GM21786 (cell line): ENCODE measurements around the gene HSF4.

Source experiments
- ATAC-seq: cut with Tn5 transposase; IDR thresholded peaks from one replicate; pipeline ENCODE4 v1.9.1; 2021; ENCODE audit not compliant: unreplicated experiment

The HSF4 gene

GRCh38 chr16:67149276-67150046, 15.1 kb upstream of the HSF4 start:
- no peak for ATAC-seq

GRCh38 chr16:67150047-67150832, 14.3 kb upstream of the HSF4 start:
- ATAC-seq = peak; percentile 29

GRCh38 chr16:67150833-67151396, 13.6 kb upstream of the HSF4 start, which contains the start of gene B3GNT9:
TSS of gene B3GNT9 (minus strand) at chr16:67150998. CDS start at chr16:67150485, 513 bp downstream.
- ATAC-seq = peak; percentile 49

- no peak for ATAC-seq
Measured at GRCh38 chr16:67151431-67152097, 13.0 kb upstream of the HSF4 start.

DNA sequence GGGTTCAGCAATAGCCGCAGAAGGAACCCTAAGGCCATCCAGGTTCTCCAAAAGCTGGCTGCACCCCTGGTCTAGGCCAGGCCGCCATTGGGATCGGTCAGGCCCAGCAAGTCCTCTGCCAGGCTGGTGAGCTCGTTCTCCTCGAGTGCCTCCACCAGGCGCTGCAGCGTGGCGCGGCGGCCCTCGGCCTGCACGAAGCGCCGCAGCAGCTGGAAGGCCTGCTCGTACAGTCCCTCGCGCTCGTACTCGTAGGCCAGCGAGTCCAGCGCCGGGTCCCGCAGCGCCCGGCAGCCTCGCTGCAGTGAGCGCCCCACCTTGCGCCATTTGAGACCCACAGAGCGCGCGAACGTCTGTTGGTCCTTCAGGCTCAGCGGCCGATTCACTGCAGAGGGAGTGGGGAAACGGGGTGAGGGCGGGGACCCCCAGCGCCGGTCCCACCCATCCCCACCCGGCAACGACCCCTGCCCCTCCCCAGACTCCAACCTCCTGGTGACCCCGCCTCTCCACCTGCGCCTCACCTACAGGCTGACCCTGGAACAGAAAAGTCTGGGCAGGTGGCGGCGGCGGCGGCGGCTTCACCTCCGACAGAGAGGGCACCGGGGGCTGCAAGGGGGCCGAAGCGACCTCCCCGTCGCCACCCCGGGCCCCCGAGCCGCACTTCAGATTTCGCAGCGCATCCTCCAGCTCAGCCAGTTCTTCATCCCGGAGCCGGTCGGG, 9.8 kb upstream of the HSF4 start:
- ATAC-seq = no peak

GRCh38 chr16:67155295-67156142, 9.0 kb upstream of the HSF4 start:
- ATAC-seq = no peak

- ATAC-seq = no peak
Measured at GRCh38 chr16:67156143-67156844, 8.3 kb upstream of the HSF4 start.

DNA sequence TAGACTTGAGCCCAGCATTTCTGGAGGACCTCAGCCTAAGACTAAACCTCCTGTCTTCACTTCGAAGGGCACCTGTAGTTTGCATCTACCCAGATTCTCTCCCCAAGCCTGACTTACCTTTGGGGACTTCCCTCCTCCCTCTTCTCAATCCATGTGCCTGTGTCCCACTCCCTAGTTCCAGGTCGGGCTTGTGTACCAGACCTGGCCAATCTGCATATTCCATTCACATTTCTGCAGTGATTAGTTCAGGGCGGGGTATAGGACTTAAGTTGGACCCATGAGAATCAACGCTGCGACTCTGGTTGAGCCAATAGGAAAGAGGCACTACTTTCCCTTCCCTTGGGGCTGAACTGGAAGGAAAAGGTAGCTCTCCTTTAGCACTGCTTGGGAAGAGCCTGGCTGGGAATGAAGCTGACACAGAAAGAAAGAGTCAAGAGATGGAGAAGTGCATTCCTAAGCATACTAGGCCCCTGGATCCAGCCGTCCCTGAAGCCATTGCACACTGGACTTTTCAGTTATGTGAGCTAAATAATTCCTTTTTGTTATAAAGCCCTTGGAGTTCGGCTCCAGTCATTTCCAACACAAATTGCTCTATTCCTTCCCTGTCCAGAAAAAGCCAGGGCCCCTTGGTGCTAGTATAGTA, 7.3 kb upstream of the HSF4 start:
- no peak for ATAC-seq

DNA sequence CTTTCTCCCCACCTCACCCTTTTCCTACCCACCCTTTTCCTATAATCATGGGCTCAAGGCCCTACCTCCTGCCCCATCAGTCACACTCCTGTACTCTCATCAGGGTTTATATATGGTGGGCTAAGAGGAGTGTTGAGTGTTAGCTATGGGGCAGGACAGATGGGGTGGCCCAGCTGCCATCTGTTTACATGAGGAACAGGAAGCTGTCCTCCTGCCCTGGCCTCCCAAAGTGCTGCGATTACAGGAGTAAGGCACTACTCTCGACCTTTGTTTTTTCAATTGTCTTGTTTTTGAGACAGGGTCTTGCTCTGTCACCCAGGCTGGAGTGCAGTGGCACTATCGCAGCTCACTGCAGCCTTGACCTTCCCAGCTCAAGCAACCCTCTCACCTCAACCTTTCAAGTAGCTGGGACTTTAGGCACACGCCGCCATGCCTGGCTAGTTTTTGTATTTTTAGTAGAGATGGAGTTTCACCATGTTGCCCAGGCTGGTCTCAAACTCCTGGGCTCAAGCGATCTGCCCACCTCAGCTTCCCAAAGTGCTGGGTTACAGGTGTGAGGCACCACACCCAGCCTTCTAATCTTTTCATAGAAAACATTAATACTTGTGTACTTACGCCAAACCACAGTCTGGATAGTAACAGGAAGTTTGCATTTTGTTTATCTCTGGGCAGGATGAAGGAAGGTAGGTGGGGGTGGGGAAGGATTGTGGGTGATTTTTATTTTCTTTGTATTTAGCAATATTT, 6.5 kb upstream of the HSF4 start:
- ATAC-seq = no peak

GRCh38 chr16:67158637-67159600, 5.6 kb upstream of the HSF4 start:
- ATAC-seq = peak; percentile 36

- ATAC-seq = no peak
Measured at GRCh38 chr16:67161595-67162058, 2.9 kb upstream of the HSF4 start.

GRCh38 chr16:67162506-67163163, 1.9 kb upstream of the HSF4 start:
- no peak for ATAC-seq

- no peak for ATAC-seq
Measured at GRCh38 chr16:67163164-67163998, 1.2 kb upstream of the HSF4 start.

DNA sequence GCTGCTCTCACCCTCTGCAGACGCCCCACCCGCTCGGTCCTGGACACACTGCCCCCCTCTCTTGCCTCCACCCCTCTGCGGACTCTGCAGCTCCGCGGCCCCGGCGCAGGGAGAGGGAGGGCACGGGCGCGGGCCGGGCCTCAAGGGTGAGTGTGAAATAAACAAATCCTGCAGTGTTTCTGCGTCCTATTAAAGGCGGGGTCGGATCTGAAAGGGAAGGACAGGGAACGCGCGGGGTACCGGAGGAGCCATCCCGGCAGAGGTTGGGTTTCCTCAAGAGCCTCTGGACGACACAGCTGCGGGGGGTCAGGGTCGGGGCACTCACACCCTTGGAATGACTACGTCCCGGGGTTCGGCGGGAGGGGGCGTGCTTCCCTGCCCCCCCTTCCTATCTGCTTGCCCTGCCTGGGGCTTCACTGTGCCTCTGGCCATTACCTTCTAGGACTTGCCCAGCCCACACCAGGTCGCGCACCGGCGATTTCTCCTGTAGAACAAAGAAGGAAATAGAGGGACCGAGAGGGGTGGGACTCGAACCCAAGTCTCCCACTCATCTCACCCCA, 466 bp upstream of the HSF4 start:
- ATAC-seq = no peak
